ENCODE measurements around the gene SLC50A1.

Gene SLC50A1

DNA sequence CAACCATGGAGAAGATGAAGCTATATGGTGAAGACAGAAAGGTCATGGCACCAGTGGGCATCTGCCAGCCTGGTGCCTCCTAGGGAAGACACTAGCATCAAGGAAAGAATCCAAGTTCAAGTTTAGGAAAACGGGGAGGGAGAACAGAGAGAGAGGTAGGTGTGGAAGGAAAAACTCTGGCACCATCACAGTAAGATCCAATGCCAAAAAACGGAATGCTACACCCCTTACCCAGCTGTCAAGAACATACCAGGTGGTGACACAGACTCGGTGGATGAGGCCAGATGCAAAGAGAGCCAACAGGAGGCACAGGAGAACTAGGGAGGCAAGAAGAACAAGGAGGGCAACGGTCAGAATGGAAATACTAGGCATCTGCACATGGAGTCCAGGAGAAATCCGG lies 33.9 kb downstream of the SLC50A1 start:
- no peak for DNase-seq

DNA sequence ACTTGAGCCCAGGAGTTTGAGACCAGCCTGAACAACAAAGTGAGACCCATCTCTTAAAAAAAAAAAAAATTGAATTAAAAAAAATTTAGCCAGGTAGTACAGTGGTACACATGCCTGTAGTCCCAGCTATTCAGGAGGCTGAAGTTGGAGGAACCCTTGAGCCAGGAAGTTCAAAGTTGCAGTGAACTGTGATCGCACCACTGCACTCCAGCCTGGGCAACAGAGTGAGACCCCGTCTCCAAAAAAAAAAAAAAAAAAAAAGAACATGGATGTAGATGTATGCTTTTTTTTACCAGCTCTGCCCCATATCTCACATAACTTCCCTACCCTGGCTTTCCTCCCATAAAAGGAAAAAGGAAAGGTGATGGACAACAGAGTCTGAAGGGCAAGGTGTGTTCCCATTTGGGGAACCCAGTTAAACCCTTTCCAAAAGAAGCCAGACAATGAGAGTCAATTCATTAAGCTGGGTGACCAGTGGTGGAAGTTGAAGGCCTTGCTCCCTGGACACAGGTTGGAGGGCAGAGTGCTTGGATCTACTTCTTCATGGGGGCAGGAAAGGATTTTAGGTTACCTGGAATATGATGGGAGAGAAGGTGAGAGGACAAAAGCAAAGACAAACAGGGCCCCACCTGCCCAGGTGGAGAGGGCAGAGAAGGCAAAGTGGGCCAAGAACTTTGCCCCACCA lies 34.6 kb downstream of the SLC50A1 start:
- DNase-seq, result no peak

DNA sequence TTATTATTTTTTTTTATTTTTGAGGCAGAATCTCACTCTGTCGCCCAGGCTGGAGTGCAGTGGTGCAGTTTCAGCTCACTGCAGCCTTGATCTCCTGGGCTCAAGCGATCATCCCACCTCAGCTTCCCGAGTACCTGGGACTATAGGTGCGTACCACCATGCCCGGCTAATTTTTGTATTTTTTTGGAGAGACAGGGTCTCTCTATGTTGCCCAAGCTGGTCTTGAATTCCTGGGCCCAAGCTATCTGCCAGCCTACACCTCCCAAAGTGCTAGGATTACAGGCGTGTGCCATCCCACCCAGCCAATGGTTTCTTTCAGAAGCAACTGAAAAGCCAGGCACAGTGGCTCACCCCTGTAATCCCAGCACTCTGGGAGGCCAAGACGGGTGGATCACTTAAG lies 35.2 kb downstream of the SLC50A1 start:
- no peak for DNase-seq

DNA sequence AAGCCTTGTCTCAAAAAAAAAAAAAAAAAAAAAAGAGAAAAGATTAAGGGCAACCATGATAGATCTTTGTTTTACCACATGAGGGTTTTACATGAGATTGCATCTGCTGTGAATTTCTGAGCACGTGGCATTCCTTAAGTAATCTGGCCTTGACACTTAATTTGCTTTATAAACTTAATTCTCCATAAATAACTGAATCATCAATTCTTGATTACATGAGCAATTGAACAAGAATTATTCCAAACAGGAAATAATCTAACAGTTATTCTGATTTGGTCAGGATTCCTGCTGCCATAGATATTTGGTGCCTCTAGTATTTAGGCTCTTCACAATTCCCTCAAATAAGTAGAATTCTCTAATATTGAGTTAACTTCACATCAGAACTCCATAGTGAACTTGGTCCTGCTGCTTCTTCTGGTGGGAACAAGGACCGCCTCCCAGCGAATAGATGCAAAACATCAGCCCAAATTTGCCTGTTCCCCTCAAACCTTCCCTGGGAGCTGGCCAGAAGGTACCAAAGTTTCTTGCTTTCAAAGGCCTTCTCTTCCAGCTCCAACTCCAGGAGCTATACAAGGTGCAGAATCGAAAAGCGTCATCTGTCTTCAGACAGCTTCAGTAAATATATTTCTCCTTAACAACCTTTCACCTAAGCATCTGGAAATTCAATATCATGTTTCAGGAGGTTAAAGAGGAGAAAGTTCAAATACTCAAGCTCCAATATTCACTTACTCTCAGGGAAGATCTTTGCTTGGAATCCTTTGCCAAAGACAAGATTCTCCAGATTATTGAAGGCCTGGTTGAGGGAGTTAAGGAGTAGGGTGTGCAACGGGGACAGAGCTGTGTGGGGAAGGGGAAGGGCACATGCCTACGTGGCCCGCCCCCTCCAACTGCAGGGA lies 36.4 kb downstream of the SLC50A1 start:
- no peak for DNase-seq

DNA sequence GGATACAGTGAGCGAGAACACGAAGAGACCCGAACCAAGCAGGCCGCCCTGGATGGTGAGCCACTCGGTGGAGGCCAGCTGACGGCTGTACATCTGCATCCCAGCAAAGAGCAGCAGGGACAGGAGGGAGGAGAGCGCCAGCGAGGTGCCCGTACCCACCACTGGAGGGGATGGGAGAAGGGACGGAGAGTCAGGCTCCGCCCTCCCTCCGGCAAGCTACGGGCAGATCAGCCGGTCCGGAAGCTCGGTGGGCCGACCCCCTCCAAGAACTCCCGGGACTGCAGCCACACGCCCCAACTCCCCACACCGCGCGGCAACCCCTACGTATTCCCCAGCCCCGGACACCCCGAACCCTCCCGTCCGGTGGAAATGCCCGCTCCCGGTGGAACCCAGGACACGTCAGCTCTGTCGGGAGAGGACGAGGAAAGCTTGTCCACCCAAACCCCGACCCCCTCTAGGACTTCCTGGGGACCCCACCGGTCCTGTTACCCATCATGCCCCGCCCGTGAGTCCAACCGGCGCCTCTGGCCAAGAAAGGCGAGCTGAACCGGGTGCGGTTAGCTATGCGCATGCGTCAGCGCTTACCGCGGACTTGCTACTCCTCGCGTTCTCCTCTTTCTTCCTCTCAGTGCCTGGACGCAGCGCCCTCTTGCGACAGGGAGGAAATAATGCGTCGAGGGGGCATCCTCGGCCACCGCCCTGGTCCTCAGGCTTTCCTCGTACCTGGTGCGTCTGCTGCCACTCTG lies 37.3 kb downstream of the SLC50A1 start, which contains the start of gene KRTCAP2:
TSS of gene KRTCAP2 (minus strand) at position 573 of the 746 bp plus-strand sequence. CDS start at position 493, 80 bp downstream.
- DNase-seq, result peak; percentile 42 to 96 (median 89)

DNA sequence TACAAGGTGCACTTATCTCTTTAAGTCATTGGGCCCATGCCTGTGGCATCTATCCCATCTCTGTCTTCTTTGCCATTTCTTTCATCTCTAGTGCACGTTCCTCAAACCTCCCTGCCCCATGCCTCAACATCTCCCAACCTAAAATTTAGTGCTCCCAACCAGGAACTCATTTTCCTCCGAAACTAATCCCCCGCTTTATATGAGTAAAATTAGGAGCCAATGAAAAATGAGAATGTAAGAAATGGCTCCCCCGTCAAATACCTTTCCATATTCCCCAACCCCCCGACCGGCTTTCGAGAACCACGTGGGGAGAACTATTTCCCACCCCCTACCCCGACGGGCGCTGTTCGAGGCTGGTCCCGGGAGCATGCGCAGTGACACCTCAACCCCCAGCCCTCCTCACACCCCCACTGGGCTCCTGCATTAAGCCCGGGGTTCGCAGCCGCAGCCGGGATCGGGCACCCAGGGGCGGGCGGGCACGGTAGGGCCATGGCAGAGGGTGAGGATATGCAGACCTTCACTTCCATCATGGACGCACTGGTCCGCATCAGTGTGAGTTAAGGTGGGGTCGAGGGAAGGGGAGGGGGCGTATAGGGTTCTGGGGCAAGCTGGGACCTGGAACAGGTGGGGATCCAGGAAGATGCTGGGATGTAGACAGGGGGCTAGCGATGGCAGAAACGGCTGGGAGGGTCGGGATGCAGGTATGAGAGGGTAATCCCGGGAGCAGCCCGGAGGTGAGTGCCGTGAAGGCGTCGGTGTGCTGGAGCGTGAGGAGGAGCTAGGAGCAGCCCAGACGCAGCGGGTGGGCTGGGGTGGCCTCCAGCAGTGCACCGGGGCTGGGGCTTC lies 38.0 kb downstream of the SLC50A1 start, which contains the start of gene TRIM46:
TSS of gene TRIM46 (plus strand) at position 372 of the 846 bp plus-strand sequence. CDS start at position 490, 118 bp downstream.
- DNase-seq, result peak in 40 of 56 donors; percentile 25 to 80 (median 59)

DNA sequence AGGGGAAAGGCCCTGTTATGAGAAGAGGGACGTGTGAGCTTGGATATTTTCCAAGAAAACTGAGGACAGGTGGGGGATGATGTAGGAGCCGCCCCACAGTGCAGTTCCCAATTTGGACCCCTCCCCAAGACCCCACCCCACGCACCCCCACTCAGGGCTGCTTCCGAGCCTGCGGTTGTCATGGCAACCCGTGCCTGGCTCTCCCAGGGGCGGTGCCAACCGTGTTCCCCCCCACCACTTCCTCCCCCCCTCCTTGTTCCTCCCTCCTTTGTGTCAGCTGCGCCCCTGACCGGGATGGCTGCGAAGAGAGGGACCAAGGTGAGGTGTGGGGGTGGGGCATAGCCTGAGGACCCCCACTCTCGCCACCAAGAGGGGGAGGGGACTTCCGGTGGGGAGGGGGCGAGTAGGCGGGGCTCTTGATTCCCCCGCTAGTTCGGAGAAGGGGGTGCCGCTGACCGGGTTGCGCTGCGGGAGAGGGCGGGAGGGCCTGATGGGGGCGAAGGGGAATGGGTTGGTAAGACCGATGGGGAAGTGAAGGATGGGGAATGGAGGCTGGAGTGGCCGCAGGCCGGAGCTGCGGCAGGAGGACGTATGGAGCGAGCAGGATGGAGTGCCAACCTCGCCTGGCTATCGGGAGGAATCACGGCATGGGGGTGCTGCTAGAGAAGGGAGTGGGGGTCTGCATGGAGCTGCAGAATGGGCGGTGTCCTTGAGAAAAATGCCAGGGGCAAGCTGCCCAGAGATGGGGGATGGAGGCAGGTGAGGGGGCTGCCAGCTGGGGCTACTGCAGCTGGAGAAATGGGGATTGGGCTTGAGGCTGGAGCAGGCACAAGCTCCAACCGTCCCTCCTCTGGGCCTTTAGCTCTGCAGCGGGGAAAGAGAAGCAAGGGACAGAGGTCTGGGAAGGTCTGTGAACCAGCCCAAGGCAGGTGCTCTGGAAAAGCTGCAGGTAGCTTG lies 39.0 kb downstream of the SLC50A1 start:
- peak in 27 of 56 donors; percentile 30 to 85 (median 45) for DNase-seq

DNA sequence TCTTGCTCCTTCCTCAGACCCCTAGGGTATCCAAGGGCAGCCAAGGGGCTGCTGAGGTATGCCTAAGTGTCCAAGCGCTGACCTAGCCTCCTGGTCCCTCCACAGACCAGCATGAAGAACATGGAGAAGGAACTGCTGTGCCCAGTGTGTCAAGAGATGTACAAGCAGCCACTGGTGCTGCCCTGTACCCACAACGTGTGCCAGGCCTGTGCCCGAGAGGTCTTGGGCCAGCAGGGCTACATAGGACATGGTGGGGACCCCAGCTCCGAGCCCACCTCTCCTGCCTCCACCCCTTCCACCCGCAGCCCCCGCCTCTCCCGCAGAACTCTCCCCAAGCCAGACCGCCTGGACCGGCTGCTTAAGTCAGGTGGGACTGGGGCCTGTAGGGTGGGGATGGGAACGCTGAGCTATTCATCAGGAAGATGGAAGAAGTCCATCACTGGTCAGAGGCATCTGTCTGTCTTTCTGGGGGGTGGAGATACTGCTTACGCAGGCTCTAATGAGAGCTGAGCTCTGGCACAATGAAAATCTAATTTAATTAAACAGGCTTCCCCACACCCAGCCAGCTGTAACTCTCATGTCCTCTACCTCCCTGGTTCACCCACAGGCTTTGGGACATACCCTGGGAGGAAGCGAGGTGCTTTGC lies 39.8 kb downstream of the SLC50A1 start:
- peak in 6 of 56 donors; percentile 17 to 35 (median 26) for DNase-seq

DNA sequence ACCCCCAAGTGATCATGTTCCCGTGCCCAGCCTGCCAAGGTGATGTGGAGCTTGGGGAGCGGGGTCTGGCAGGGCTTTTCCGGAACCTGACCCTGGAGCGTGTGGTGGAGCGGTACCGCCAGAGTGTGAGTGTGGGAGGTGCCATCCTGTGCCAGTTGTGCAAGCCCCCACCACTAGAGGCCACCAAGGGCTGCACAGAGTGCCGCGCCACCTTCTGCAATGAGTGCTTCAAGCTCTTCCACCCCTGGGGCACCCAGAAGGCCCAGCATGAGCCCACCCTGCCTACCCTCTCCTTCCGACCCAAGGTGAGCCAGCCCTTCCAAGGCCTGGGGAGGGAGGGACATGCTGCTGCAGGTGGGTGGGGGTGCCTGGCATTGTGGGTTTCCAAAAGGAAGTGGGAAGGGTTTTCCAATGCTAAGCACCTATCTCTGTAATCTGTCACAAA lies 40.3 kb downstream of the SLC50A1 start:
- DNase-seq, result peak in 3 of 56 donors; percentile 19 to 35 (median 25)

DNA sequence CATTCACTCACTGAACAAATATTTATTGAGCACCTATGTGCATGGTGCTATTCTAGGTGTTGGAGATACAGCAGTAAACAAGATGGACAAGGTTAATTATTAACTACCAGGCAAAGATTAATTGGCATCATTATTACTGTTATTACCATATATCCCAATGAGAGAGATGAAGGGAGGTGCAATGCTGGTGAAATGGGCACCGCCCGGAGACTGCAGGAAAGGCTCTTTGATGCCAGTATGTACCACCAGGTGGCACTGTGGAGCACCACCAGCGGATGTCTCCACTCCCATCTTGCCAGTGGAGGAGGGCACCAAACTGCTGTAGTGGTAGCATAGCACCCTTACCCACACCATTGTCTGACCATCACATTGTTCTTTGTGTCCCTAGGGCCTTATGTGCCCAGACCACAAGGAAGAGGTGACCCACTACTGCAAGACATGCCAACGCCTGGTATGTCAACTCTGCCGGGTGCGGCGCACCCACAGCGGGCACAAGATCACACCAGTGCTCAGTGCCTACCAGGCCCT lies 41.0 kb downstream of the SLC50A1 start:
- DNase-seq, result peak in 53 of 56 donors; percentile 22 to 92 (median 66)

DNA sequence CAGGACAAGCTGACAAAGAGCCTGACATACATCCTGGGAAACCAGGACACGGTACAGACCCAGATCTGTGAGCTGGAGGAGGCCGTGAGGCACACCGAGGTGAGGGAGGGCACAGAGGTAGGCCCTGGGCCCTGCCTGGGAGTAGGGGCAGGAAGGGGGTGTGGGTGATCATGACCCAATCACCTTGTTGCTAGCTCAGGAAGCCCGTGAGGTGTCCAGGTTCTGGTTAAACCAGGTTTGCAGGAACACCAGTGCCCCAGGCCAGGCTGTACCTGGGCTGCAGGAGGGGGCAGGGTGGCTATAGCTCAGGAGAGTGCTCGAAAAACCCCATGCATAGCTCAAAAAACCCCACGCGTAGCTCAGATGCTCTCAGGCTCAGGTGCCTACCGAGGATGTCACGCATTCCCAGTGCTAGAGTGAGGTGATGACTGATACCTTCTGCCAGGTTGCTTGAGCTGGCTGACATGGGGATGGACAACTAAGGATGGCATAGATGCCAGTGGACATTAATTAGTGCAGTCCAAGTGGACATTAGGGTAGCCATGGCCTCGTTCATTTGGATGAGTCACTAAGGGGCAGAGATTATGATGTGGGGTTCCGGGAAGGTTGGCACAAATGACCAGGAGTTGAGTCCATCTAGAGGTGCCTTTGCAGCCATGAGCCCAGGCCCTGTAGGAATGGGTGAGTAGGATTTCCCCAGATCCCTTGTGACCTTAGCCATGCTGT lies 41.7 kb downstream of the SLC50A1 start:
- no peak for DNase-seq

DNA sequence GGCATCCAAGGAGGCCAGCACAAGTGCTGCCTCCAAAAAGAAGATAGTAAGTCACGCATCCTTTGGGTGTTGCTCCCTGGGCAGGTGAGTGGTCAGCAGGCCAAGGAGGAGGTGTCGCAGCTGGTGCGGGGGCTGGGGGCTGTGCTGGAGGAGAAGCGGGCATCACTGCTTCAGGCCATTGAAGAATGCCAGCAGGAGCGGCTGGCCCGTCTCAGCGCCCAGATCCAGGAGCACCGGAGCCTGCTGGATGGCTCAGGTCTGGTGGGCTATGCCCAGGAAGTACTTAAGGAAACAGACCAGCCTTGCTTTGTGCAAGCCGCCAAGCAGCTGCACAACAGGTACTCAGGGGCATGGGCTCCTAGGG lies 42.2 kb downstream of the SLC50A1 start:
- no peak for DNase-seq

DNA sequence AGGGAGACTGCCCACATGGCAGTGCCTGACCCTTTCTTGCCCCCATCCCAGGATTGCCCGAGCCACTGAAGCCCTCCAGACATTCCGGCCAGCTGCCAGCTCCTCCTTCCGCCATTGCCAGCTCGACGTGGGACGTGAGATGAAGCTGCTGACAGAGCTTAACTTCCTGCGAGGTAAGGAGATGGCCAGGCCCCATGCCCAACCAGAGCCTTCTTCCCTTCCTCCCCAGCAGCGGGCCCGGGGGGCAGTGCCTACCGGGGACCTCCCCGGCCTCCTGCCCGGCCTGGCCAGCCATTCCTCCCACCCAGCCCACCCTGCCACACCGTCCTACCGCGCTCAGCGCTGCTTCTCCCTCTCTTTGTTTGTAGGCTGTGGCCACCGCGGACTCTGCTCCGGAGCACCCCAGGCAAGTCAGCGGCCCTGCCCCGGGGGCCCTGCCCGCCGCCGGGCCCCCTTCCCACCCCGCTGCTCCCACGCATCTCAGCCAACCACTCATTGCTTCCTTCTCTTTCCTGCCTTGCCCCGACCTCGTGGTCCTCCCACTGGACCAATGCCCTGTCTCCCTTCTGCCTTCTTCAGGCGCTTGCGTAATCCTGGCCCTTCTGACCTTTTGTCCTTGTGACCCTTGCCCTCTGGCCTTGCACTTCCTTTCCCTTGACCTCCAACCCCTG lies 42.9 kb downstream of the SLC50A1 start:
- DNase-seq, result no peak

DNA sequence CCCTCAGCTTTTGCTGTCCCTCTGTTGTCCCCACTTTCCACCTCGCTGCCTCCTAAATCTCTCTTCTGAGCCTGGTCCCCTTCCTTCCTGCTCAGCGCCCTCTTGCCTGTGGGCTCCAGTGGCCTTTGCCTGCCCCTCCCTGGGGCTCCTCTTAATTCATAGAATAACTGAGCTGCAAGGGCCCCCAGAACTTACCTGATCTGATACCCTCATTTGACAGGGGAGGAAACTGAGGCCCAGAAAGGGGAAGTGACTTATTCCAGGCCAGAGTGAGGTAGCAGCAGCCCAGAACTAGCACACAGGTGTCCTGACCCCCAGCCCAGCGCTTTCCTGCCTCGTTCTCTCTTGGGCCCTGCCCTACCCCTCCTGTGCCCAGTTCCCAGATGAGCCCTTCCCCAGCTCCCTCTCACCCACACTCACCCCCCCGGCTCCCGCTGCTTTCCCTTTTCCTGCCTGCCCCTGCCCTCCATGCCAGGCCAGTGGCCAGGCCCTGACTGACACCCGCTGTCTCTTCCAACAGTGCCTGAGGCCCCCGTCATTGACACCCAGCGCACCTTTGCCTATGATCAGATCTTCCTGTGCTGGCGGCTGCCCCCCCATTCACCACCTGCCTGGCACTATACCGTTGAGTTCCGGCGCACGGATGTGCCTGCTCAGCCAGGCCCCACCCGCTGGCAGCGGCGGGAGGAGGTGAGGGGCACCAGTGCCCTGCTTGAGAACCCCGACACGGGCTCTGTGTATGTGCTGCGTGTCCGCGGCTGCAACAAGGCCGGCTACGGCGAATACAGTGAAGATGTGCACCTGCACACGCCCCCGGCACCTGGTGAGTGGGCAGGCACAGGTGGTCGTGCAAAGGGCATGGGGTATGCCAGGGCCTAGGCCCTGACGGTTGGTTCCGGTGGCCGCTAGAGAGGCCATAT lies 43.7 kb downstream of the SLC50A1 start:
- no peak for DNase-seq

DNA sequence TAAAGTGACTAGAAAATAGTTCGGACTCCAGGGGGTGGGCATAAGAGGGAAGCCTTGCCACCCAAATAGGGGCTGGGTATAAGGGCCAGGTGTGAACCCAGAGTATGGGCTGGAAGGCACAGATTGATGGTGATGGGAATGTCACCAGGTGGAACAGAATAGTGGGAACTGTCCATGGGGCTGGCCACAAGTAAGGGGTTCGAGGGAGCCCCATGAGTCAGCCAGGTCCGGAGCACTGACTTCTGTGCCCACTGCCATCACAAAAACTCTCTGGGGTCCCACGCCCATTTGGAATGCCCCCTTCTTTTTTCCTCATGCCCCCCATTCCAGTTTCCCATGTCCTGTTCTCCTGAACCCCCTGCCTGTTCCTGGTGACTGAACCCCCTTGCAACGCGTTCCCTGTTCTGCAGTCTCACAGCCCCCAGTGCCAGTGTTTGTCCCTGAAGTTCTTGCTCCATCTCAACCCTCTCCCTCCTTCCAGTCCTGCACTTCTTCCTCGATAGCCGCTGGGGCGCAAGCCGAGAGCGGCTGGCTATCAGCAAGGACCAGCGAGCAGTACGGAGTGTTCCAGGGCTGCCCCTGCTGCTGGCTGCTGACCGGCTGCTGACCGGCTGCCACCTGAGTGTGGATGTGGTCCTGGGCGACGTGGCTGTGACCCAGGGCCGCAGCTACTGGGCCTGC lies 45.9 kb downstream of the SLC50A1 start:
- DNase-seq, result no peak
